GM21515 (cell line): ENCODE measurements around the gene AHRR.
"Not testable (repeated sequence)": the region's sequence is repeated elsewhere in the genome, so short reads cannot be mapped to it uniquely, and the experiment has no call there.

ENCODE experiments used
- ATAC-seq: cut with Tn5 transposase; IDR thresholded peaks from one replicate; pipeline ENCODE4 v1.9.1; 2021; ENCODE audit not compliant: unreplicated experiment

The AHRR gene

DNA sequence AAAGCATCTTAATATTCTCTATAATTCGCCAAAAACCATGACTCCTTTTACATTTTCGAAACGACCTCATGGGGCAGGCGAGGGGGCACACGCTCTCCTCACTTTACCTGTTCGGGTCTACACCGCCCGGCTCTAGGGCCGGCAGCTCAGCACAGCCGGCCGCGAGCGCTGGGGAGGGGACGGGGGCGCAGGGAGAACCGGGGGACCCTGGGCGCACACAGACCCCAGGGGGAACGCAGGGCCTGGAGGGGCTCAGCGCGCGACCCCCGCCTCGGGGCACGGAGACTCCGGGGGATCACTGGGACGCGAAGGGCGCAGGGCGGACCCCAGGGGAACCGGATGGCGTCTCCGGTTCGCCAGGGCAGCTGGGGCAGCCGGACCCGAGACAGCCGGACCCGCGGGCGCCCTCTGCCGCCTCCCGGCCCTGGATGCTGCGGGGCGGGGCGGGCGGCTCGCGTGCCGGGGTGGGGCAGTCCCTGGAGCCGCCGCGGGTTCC lies at the start of gene AHRR:
Gene AHRR (plus strand): TSS at position 485 of the 496 bp plus-strand sequence. CDS start 22,189 bp downstream, outside the sequence.
- peak; percentile 45 for ATAC-seq

GRCh38 chr5:271828-272167 lies 49.7 kb upstream of the AHRR start:
- ATAC-seq, result not testable (repeated sequence)

GRCh38 chr5:273091-273490 lies 48.4 kb upstream of the AHRR start:
- not testable (repeated sequence) for ATAC-seq

- ATAC-seq, result not testable (repeated sequence)
Observed at GRCh38 chr5:273491-273890, 48.0 kb upstream of the AHRR start.

DNA sequence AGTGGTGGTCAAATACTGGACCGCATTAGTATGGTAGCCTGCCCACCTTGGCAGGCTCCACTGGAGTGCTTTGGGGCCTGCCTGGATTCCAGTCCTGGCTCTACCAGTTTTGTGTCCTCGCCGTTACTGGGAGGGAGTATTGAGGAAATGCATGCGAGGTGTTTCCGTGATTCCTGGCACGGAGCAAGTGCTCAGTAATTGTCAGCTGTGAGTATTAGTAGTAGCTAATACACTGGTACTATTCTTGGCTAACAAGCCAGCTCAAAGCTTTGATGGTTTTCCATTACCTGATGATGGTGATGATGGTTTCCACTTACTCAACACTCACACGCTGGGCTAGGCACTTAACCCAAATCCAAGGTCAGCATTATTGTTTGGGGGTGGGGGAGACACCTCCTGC lies 47.2 kb upstream of the AHRR start:
- not testable (repeated sequence) for ATAC-seq

DNA sequence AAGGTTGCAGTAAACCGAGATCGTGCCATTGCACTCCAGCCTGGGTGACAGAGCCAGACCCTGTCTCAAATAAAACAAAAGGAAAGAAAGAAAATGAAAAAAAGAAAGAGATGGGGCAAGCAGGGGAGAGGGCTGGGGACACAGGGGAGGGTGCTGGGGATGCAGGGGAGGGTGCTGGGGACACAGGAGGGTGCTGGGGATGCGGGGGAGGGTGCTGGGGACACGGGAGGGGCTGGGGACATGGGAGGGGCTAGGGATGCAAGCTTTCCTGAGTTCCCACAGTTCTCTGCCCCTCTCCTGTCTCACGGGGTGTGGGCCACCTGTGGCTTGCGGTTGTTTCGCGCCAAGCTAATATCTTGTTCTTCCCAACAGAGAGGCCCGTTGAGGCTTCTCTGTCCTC lies 42.9 kb upstream of the AHRR start:
- no peak for ATAC-seq

DNA sequence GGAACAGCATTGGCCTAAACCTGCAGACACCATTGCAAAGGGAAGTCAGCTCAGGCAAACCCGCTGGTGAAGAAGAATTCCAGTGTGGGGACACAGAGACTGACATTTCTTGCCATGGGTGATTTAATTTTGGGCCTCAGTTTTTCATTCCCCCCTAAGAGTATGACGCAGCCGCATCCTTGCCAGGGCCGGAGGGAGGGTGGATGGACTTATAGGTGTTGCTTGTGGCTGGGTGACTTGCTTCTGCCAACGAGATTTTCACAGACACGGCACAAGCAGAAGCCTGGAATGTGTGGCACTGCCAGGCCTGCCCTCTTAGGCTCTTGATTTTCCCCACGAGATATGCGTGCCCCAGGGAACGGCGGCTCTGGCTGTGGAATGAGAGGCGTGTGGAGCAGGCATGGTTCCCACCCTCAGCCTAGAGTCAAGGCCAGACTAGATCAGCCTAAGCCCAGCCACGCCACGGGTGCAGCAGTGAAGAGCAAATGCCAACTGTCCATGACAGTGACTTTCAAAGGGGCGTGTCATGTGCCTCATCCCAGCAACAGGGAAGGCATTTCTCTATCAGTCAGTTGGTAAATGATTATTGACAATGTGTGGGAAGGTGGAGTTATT lies 42.4 kb upstream of the AHRR start:
- not testable (repeated sequence) for ATAC-seq

DNA sequence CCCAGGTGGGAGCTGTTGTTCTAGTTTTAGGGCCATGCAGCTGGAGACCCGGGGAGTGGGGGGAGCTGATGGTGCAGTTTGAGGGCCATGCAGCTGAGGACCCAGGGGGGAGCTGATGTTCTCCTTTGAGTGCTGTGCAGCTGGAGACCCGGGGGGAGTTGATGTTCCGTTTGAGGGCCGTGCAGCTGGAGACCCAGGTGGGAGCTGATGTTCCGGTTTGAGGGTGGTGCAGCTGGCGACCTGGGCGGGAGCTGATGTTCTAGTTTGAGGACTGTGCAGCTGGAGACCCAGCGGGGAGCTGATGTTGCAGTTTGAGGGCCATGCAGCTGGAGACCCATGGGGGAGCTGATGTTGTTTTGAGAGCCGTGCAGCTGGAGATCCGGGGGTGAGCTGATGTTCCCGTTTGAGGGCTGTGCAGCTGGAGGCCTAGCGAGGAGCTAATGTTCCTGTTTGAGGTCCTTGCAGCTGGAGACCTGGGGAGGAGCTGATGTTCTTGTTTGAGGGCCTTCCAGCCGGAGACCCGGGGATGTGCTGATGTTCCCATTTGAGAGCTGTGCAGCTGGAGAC lies 35.4 kb upstream of the AHRR start:
- no peak for ATAC-seq

GRCh38 chr5:290200-290599 lies 31.3 kb upstream of the AHRR start:
- not testable (repeated sequence) for ATAC-seq

- ATAC-seq, result not testable (repeated sequence)
Observed at GRCh38 chr5:291345-291744, 30.2 kb upstream of the AHRR start.

DNA sequence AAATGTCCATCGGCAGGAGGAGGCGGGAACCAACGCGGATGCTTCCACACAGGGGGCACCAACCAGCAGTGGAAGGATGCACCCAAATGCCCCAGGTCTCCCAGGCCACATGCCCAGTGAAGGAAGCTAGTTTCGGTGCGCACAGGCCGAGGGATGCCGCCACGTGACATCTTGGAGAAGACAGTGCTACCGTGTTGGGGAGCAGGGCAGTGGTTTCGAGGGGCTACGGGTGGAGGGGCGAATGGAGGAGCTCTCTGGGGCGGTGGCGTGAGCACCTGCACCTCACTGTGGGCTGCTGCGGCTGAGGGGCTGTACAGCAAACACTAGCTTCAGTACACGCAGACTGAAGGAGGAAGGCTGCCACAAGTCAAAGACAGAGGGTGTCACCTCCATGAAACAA lies 26.7 kb upstream of the AHRR start:
- ATAC-seq, result not testable (repeated sequence)

DNA sequence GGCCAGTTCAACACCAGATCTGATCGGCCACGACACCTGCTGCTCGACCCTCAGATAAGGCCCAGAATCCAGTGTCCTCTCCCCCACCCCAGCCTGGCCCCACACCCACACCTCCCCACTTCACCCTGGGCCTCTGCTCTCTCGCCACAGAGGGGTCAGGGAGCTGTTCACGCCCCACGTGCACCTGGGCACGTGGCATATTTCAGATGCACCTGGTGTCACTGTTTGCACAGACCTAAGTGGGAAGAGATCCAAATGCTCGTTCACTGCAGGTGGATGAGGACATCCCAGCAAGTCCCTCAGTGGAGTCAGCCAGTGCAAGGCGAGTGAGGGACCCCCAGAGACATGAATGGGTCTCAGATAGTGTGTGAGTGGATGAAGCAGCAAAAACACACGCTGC lies 25.3 kb upstream of the AHRR start:
- ATAC-seq, result not testable (repeated sequence)

DNA sequence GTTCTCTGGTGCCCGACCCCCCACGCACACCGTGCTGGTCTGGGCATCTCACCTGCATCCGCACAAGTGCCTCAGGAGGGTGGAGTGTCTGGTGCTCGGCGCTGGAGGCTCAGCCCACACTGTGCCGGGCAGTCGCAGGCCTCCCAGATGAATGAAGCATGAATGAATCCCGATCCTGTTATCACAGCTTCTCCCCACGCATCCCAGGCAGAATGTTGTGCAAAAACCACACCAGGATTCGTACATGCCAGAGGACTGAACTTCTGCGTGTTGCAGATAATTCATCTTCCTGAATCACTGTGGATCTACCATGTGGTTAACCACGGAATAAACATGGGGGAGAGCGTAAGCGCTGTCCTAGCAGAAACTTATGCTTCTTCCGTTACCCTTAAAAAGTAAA lies 24.6 kb upstream of the AHRR start:
- ATAC-seq, result not testable (repeated sequence)

- not testable (repeated sequence) for ATAC-seq
Observed at GRCh38 chr5:297448-297847, 24.1 kb upstream of the AHRR start.

- ATAC-seq, result not testable (repeated sequence)
Observed at GRCh38 chr5:297991-298736, 23.4 kb upstream of the AHRR start.

GRCh38 chr5:298737-299125 lies 22.8 kb upstream of the AHRR start:
- no peak for ATAC-seq

DNA sequence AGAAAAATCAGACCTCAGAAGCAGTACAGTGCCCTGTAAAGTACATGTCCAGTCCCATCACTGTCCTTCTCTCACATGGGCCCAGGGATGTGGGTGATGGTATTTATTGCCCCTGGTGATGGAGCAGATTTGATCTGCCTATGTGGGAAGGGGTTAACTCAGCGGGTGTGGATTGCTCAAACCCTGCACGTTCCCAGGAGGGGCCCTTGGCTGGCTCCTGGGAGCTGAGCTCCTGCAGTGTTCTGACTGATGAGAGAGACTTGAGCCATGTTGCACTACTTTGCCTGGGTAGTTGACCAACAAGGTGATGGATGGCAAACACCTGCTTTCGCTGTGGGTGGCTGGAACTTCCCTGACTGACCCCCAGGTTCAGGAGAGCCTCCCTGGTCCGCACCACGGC lies 21.6 kb upstream of the AHRR start:
- not testable (repeated sequence) for ATAC-seq

DNA sequence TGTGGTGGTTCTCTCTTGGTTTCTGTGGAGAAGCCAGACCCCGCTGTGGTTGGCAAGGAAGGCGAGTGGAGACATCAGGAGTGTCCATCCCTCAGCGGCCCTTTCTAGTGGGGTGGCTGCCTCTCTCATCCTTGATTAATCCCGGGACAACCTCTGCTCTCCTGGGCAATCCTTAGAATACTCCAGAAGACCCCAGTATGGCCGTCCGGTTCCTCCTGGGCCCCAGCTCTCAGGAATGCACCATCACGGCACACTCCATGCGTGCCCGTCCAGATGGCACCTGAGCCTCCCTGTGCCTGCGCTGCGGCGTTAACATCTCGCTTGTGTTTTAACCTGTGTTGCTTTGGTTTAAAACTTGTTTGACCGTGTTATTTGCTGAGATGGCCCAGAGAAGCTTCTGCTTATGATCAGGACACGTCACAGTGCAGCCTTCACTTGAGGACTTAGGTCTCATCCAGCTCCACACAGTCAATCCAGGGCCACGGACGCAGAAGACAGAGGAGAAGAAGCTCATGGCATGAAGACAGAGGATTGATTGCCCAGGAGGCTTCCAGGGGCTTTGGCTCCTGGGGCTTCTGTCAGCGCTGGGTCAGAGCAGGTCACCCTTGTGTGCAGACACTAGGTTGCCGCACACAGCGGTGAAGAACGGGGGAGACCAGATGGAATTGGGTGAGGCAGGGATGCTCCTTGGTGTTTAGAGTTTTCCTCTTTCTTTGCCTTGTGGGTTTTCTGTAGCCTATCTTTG lies 20.7 kb upstream of the AHRR start:
- not testable (repeated sequence) for ATAC-seq

DNA sequence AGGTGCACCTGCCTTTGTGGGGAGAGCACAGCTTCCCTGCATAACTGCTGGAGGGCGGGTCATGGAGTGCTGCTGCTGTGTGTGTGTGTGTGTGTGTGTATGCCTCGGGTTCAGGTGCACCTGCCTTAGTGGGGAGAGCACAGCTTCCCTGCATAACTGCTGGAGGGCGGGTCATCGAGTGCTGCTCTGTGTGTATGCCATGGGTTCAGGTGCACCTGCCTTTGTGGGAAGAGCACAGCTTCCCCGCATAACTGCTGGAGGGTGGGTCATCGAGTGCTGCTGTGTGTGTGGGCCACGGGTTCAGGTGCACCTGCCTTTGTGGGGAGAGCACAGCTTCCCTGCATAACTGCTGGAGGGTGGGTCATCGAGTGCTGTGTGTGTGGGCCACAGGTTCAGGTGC lies 19.1 kb upstream of the AHRR start:
- ATAC-seq, result not testable (repeated sequence)

- ATAC-seq, result no peak
Observed at GRCh38 chr5:302966-303365, 18.5 kb upstream of the AHRR start.

DNA sequence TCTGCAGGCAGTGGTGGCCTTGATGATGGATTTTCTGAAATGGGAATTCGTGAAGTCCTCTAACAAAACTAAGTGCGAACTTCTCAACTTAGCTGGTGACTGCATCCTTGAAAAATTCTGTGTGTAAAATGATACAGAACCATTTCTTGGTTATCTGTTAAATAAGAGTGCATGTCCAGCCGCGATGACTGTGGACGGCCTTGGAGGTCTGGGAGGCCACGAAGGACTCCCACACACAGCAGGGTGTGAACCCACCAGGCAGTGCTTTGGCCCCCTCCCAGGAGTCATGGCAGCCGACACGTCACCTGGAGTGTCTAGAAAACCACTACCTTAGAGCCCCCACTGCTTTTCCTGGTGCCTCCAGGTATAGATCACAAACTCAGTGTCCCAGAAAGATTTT lies 17.8 kb upstream of the AHRR start:
- not testable (repeated sequence) for ATAC-seq
